Testis (tissue), 3 donors: Measurements from ENCODE around the gene LAMA5. TPM values are rescaled to one million over a fixed set of nuclear protein-coding genes. Genes with fewer than 3 reads are reported as not detected.

Experiments used
- DNase-seq: peaks from one replicate; pipeline ENCODE4 v3.0.0-alpha.2; 2019
- H3K27ac ChIP-seq, 2 donors: fragments of 200-600 bp; sonication (generic); one replicate each; pipeline ENCODE4 v1.5.1; 2019
- H3K27me3 ChIP-seq: fragments of 200-600 bp; sonication (generic); one replicate; pipeline ENCODE4 v1.5.1; 2019
- H3K36me3 ChIP-seq: fragments of 200-600 bp; sonication (generic); one replicate; pipeline ENCODE4 v1.5.1; 2017; ENCODE audit warnings: low read depth; ENCODE audit errors: missing control alignments
- H3K4me1 ChIP-seq: fragments of 200-600 bp; sonication (generic); one replicate; pipeline ENCODE4 v1.5.1; 2019
- H3K4me3 ChIP-seq, 2 donors: fragments of 200-600 bp; sonication (generic); one replicate each; pipeline ENCODE4 v1.5.1; 2017 to 2019
- H3K9me3 ChIP-seq: fragments of 200-600 bp; sonication (generic); one replicate; pipeline ENCODE4 v1.5.1; 2017
- CTCF ChIP-seq, 3 experiments: fragments of 450-650 bp in 2 of 3; fragments of 200-600 bp in 1 of 3; sonication (generic) in 1 of 3; IDR thresholded peaks; one replicate each; pipeline ENCODE4 v1.5.1; 2016 to 2019; ENCODE audit warnings: antibody characterized with exemption in 3 of 3, mild to moderate bottlenecking in 2 of 3, moderate library complexity in 1 of 3
- POLR2A ChIP-seq: fragments of 450-650 bp; IDR thresholded peaks from one replicate; pipeline ENCODE4 v1.6.1; 2017; ENCODE audit warnings: antibody characterized with exemption, mild to moderate bottlenecking, moderate library complexity
- WGBS, 2 donors: methylation state at CpG; one replicate each; pipeline ENCODE4 v1.1.5; 2018; 5-methylcytosine and 5-hydroxymethylcytosine counted together
- intact Hi-C: fragments of 100-400 bp; cut with DNase I; formaldehyde crosslinking; loops from one replicate; pipeline ENCODE4 v1.15.1; 2023; ENCODE audit warnings: low total_unique reads
- polyA plus RNA-seq: library from polyadenylated mRNA; stranded (reverse); fragments of 350-450 nt; fragmentation: Illumina TruSeq; extraction: RNeasy Lipid Tissue Mini Kit (QIAGEN cat#74804); gene quantifications from one replicate; pipeline ENCODE4 v1.2.3, GENCODE V29; 2014; ENCODE audit warnings: low read depth, low replicate concordance; ENCODE audit not compliant: insufficient read depth
- total RNA-seq, 2 donors: library from RNA; depleted of rRNA; stranded (reverse); fragments of >200 nt; gene quantifications; one replicate each; pipeline ENCODE4 v1.2.3, GENCODE V29; 2016

LAMA5 gene
- total and polyA plus RNA-seq, 3 donors from 2014 or later, result 33.2 to 144 (median 121) TPM

GRCh38 chr20:62381202-62381797 lies 14.2 kb upstream of the LAMA5 start:
- Histone ChIP-seq H3K4me3 (no peak overlapping the region), H3K9me3 (no peaks in the 10 kb centered on the region), H3K27ac (peak overlapping the region; percentile 13 to 71), H3K36me3 (no peaks in the 10 kb centered on the region), H3K4me1 (peaks cover 56% of the 10 kb centered on the region), H3K27me3 (no peaks in the 10 kb centered on the region)
- DNase-seq, result peak; percentile 80
- intact Hi-C loops, result loop anchor here (5.0 kb wide), 1 partner anchor 79 kb away; the partner anchor contains the start of gene ADRM1
- 50 to 58% methylated on average over 7 to 16 of the region's 16 CpGs for WGBS, 2 donors
- TF ChIP-seq POLR2A (no peak), CTCF (IDR thresholded peaks at IDR 0.05) (no peak)

GRCh38 chr20:62378215-62378614 lies 11.1 kb upstream of the LAMA5 start:
- H3K4me1 ChIP-seq, result peaks cover 69% of the 10 kb centered on the region
- 76% methylated on average over 22 of the region's 22 CpGs; no CpG with 5 or more reads in 1 of the 2 donors for WGBS, 2 donors

GRCh38 chr20:62377615-62378178 lies 10.6 kb upstream of the LAMA5 start:
- DNase-seq, result peak; percentile 74

More at GRCh38 chr20:62378215-62378614, 11.1 kb upstream of the LAMA5 start:
- TF ChIP-seq POLR2A (no peak), CTCF (IDR thresholded peaks at IDR 0.05) (no peak)
- no peak for DNase-seq
- no peak overlapping the region for H3K4me3 ChIP-seq
- intact Hi-C loops, result no loop called here
- no peaks in the 10 kb centered on the region for H3K27me3 ChIP-seq
- H3K27ac ChIP-seq, result no peak overlapping the region
- H3K9me3 ChIP-seq, result no peaks in the 10 kb centered on the region
- no peaks in the 10 kb centered on the region for H3K36me3 ChIP-seq

GRCh38 chr20:62377064-62377461 lies 10.0 kb upstream of the LAMA5 start:
- Histone ChIP-seq H3K9me3 (no peaks in the 10 kb centered on the region), H3K27me3 (no peaks in the 10 kb centered on the region), H3K4me3 (no peak overlapping the region), H3K4me1 (peaks cover 68% of the 10 kb centered on the region), H3K27ac (peak overlapping the region; percentile 32 to 68), H3K36me3 (no peaks in the 10 kb centered on the region)
- WGBS, 2 donors, result 84 to 87% methylated on average over 17 of the region's 17 CpGs
- DNase-seq, result no peak
- no peak for TF ChIP-seq POLR2A
- TF ChIP-seq CTCF (IDR thresholded peaks at IDR 0.05), result no peak
- intact Hi-C loops, result no loop called here

More at GRCh38 chr20:62377615-62378178, 10.6 kb upstream of the LAMA5 start:
- Histone ChIP-seq H3K27me3 (no peaks in the 10 kb centered on the region), H3K9me3 (no peaks in the 10 kb centered on the region), H3K27ac (no peak overlapping the region), H3K4me1 (peaks cover 69% of the 10 kb centered on the region), H3K36me3 (no peaks in the 10 kb centered on the region), H3K4me3 (no peak overlapping the region)
- WGBS, 2 donors, result 46 to 57% methylated on average over 1 to 14 of the region's 15 CpGs
- TF ChIP-seq CTCF (IDR thresholded peaks at IDR 0.05), result no peak
- no peak for TF ChIP-seq POLR2A
- intact Hi-C loops, result no loop called here
